Ishikawa (cell line): ENCODE measurements around the gene PRR13.

Experiments
- CEBPB ChIP-seq: IDR thresholded peaks from 2 replicates; pipeline ENCODE4 v1.6.1; 2012
- CREB1 ChIP-seq: IDR thresholded peaks from 2 replicates; pipeline ENCODE4 v1.6.1; 2012; ENCODE audit warnings: low read depth
- EGR1 ChIP-seq: IDR thresholded peaks from 2 replicates; pipeline ENCODE4 v1.6.1; 2012
- EP300 ChIP-seq: IDR thresholded peaks from 2 replicates; pipeline ENCODE4 v1.6.1; 2012; ENCODE audit warnings: borderline replicate concordance
- FOXM1 ChIP-seq: IDR thresholded peaks from 2 replicates; pipeline ENCODE4 v1.6.1; 2012; ENCODE audit warnings: low read depth, borderline replicate concordance
- MAX ChIP-seq: IDR thresholded peaks from 2 replicates; pipeline ENCODE4 v1.6.1; 2012
- NFIC ChIP-seq: IDR thresholded peaks from 2 replicates; pipeline ENCODE4 v1.6.1; 2012
- RAD21 ChIP-seq: IDR thresholded peaks from 2 replicates; pipeline ENCODE4 v1.6.1; 2012; ENCODE audit warnings: low read depth
- REST ChIP-seq: IDR thresholded peaks from 2 replicates; pipeline ENCODE4 v1.6.1; 2012; ENCODE audit warnings: low read depth, mild to moderate bottlenecking
- TAF1 ChIP-seq: IDR thresholded peaks from 2 replicates; pipeline ENCODE4 v1.6.1; 2012; ENCODE audit warnings: low read depth, mild to moderate bottlenecking
- TCF12 ChIP-seq: IDR thresholded peaks from 2 replicates; pipeline ENCODE4 v1.6.1; 2012; ENCODE audit warnings: low read depth
- TEAD4 ChIP-seq: IDR thresholded peaks from 2 replicates; pipeline ENCODE4 v1.6.1; 2012
- USF1 ChIP-seq: IDR thresholded peaks from 2 replicates; pipeline ENCODE4 v1.6.1; 2012
- YY1 ChIP-seq: IDR thresholded peaks from 2 replicates; pipeline ENCODE4 v1.6.1; 2012; ENCODE audit warnings: low read depth
- ZBTB7A ChIP-seq: IDR thresholded peaks from 2 replicates; pipeline ENCODE4 v1.6.1; 2012; ENCODE audit warnings: low read depth

Gene PRR13

GRCh38 chr12:53441040-53441833 is at the start of gene PRR13:
PRR13 (plus strand) TSS chr12:53441734; CDS start chr12:53442715, 981 bp downstream.
- TF ChIP-seq MAX (peak; percentile 85), CEBPB (peak; percentile 94), TCF12 (no peak), EP300 (no peak), ZBTB7A (no peak), USF1 (peak; percentile 77), TEAD4 (peak; percentile 55), FOXM1 (no peak), CREB1 (no peak), REST (no peak), YY1 (no peak; the same call in none of the 2 replicates), TAF1 (peak; percentile 74; the same call in 1 of the 2 replicates), RAD21 (no peak)

GRCh38 chr12:53399896-53400295 is 41.6 kb upstream of the PRR13 start:
- TF ChIP-seq MAX (no peak), YY1 (no peak), USF1 (no peak), NFIC (no peak), RAD21 (no peak), ZBTB7A (no peak), EP300 (no peak), FOXM1 (no peak), TCF12 (no peak)

- TF ChIP-seq TAF1 = no peak
- TF ChIP-seq CEBPB = no peak
- TF ChIP-seq YY1 = no peak
- no peak for TF ChIP-seq EP300
- TF ChIP-seq CREB1 = no peak
- TF ChIP-seq NFIC = no peak
- TF ChIP-seq MAX = no peak
- no peak for TF ChIP-seq FOXM1
- no peak for TF ChIP-seq TCF12
- no peak for TF ChIP-seq REST
- no peak for TF ChIP-seq ZBTB7A
- TF ChIP-seq USF1 = no peak
- no peak for TF ChIP-seq EGR1
- TF ChIP-seq TEAD4 = no peak
- TF ChIP-seq RAD21 = no peak
Measured at GRCh38 chr12:53402871-53403270, 38.7 kb upstream of the PRR13 start.

- TF ChIP-seq REST (no peak), TAF1 (no peak), RAD21 (no peak), EGR1 (no peak), FOXM1 (no peak), CEBPB (no peak), TEAD4 (no peak), NFIC (no peak), MAX (no peak), EP300 (no peak), ZBTB7A (no peak), CREB1 (no peak), YY1 (no peak), TCF12 (no peak), USF1 (no peak)
Measured at GRCh38 chr12:53410951-53411350, 30.6 kb upstream of the PRR13 start.
